Prostate gland (tissue), 2 donors: ENCODE results near the gene CSRP1.

Experiments
- POLR2A ChIP-seq: fragments of 450-650 bp; IDR thresholded peaks from one replicate; pipeline ENCODE4 v1.6.1; 2016; ENCODE audit warnings: antibody characterized with exemption, mild to moderate bottlenecking
- POLR2AphosphoS5 ChIP-seq: sonication (generic); formaldehyde crosslinking; IDR thresholded peaks from one replicate; pipeline ENCODE4 v1.6.1; 2017; ENCODE audit warnings: antibody characterized with exemption
- TF ChIP-seq, protein P1 (sequence below), 4 experiments: fragments of 200-600 bp in 2 of 4; fragments of 450-650 bp in 2 of 4; sonication (generic) in 2 of 4; IDR thresholded peaks; 1 replicate in 3 of 4; 2 replicates in 1 of 4; pipeline ENCODE4 v1.5.1; 2016 to 2019; ENCODE audit warnings: antibody characterized with exemption in 4 of 4, mild to moderate bottlenecking in 2 of 4, moderate library complexity in 2 of 4

DNA sequence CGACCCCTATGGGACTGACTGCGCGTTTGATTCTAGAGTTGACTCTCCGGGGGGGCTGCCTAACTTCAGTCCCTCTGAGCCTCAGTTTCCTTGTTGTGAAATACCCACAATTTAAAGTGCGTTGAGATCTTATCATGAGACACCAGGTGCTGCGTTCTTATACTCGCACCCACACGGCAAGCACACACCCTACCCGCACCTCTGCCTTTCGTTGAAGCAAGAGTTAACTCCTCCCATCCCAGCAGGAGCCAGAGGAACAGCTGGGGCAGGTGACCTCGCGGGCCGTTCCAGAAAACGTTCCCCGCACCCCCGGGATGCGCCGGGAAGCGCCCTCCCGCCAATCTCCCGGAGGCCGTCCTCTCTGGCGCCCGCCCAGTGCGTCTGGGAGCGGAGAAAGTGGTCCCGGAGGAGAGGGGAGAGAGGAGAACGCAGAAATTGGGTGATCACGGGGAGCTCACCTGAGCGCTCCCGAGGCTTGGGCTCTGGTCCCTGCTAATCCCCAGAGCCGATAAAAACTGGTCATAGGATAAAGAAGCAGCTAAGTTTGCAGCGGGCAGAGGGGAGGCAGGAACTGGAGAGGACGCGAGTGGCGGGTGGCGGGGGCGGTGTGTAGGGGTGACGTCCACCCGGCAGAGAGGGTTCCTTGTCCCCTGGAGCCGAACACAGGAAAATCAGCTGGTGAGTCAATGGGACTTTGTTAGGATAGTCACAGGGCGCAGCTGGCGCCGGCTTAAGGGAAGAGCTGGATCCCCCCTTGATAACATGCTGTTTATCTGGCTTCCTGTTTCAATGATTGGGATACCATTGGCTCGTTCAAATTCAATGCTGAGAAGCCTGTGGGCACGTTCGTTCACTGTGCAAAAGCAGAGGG, 32.9 kb upstream of the CSRP1 start:
- TF ChIP-seq, protein P1, sequence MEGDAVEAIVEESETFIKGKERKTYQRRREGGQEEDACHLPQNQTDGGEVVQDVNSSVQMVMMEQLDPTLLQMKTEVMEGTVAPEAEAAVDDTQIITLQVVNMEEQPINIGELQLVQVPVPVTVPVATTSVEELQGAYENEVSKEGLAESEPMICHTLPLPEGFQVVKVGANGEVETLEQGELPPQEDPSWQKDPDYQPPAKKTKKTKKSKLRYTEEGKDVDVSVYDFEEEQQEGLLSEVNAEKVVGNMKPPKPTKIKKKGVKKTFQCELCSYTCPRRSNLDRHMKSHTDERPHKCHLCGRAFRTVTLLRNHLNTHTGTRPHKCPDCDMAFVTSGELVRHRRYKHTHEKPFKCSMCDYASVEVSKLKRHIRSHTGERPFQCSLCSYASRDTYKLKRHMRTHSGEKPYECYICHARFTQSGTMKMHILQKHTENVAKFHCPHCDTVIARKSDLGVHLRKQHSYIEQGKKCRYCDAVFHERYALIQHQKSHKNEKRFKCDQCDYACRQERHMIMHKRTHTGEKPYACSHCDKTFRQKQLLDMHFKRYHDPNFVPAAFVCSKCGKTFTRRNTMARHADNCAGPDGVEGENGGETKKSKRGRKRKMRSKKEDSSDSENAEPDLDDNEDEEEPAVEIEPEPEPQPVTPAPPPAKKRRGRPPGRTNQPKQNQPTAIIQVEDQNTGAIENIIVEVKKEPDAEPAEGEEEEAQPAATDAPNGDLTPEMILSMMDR (IDR thresholded peaks at IDR 0.05): no peak
- TF ChIP-seq POLR2A (no peak), POLR2AphosphoS5 (no peak)
